GM12875 (cell line): ENCODE results near the gene ICAM4.
A peak's percentile ranks its signal among the peaks of the same experiment; 100 is the strongest.

Experiments
- H3K4me3 ChIP-seq: one replicate; pipeline ENCODE4 v1.5.1; 2011; ENCODE audit warnings: low read depth, low read length, control low read depth
- CTCF ChIP-seq: IDR thresholded peaks from 2 replicates; pipeline ENCODE4 v1.5.1; 2011; ENCODE audit warnings: low read depth, mild to moderate bottlenecking, control low read depth, inconsistent platforms, low read length, moderate library complexity, borderline replicate concordance; ENCODE audit not compliant: insufficient read depth

Gene ICAM4

DNA sequence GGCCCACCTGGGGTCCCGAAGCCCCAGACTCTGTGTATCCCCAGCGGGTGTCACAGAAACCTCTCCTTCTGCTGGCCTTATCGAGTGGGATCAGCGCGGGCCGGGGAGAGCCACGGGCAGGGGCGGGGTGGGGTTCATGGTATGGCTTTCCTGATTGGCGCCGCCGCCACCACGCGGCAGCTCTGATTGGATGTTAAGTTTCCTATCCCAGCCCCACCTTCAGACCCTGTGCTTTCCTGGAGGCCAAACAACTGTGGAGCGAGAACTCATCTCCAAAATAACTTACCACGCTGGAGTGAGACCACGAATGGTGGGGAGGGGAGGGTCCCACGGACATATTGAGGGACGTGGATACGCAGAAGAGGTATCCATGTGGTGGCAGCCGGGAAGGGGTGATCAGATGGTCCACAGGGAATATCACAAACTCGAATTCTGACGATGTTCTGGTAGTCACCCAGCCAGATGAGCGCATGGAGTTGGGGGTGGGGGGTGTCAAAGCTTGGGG, 2.0 kb downstream of the ICAM4 start:
- H3K4me3 ChIP-seq = peak overlapping the region; percentile 30
- no peak for TF ChIP-seq CTCF

DNA sequence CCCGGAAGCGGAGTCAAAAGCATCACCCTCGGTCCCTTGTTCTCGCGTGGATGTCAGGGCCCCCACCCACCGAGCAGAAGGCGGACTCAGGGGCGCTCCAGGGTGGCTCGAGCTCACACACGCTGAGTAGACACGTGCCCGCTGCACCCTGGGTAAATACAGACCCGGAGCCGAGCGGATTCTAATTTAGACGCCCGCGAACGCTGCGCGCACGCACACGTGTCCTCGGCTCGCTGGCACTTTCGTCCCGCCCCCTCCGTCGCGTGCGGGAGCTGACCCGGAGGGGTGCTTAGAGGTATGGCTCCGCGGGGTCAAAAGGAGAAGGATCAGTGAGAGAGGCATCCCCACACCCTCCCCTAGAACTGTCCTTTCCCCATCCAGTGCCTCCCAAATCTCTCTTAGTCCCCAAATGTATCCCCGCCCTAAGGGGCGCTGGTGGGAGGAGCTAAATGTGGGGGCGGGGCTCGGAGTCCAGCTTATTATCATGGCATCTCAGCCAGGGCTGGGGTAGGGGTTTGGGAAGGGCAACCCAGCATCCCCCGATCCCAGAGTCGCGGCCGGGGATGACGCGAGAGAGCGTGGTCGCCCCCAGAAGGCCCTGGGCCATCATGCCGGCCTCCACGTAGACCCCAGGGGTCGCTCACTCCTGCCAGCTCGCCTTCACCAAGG, 2.5 kb downstream of the ICAM4 start:
- TF ChIP-seq CTCF = no peak
- peak overlapping the region; percentile 30 for H3K4me3 ChIP-seq

- H3K4me3 ChIP-seq = peak within 1 kb of the TSS; percentile 52
- no peak for TF ChIP-seq CTCF
These were observed 3.1 kb downstream of the ICAM4 start, which contains the start of gene ICAM5 for GRCh38 chr19:10289836-10290356. TSS of gene ICAM5 (plus strand) at chr19:10289952. CDS start at chr19:10290044, 92 bp downstream.

- TF ChIP-seq CTCF = no peak
- H3K4me3 ChIP-seq = peak overlapping the region; percentile 52
These were observed 3.7 kb downstream of the ICAM4 start for GRCh38 chr19:10290357-10290875.

GRCh38 chr19:10290876-10291553, 4.3 kb downstream of the ICAM4 start:
- no peak for TF ChIP-seq CTCF

DNA sequence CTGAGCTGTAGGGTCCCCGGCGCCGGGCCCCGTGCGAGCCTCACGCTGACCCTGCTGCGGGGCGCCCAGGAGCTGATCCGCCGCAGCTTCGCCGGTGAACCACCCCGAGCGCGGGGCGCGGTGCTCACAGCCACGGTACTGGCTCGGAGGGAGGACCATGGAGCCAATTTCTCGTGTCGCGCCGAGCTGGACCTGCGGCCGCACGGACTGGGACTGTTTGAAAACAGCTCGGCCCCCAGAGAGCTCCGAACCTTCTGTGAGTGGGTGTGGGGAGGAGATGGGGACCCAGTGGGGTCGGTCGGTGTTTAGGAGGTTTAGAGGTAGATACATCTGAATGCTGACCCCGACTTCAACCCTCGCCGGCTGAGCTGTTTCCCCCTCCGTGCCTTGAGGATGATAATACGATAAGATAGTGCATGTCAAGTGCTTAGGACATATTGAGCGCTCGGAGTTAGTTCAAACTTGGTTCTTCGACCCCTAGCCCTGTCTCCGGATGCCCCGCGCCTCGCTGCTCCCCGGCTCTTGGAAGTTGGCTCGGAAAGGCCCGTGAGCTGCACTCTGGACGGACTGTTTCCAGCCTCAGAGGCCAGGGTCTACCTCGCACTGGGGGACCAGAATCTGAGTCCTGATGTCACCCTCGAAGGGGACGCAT, 4.9 kb downstream of the ICAM4 start:
- peak overlapping the region; percentile 52 for H3K4me3 ChIP-seq

More at GRCh38 chr19:10290876-10291553, 4.3 kb downstream of the ICAM4 start:
- peak overlapping the region; percentile 52 for H3K4me3 ChIP-seq

More for the DNA sequence above, 4.9 kb downstream of the ICAM4 start:
- no peak for TF ChIP-seq CTCF
